ENCODE results near the gene RNASE8.
A peak's percentile ranks its signal among the peaks of the same experiment; 100 is the strongest.

RNASE8 gene

DNA sequence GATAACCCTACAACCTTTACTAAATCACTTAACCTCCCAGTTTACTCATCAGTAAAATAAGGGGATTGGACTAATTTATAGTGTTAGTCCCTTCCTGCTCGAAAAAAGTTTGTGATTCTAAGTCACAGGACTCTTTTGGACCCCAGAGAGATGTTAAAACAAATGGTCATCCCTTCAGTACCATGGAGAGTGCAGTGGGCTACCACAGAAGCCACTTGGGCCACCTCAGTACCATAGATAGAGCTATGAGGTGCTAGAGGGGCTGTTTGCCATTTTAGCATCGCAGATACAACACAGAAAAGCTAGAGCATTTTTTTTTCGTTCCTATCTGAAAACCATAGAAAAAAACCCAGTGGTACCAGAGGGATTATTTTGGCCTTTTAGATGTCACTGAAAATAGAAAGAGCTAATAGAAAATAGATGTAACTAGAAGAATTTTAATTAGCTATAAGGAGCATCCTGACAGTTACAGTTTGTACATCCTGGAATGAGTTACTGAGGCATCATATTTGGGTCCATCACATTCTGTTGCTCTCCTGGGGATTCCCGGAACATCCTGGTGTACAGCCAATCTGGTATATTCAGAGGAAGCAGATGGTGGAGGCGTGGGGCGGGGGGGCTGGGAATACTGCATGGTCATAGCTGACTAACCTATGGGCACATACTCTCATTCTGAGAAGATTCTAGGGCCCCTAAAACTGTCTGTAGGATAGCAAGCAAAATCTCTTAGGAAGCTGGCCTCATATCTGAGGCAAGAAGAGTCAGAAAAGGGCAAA is 38.0 kb downstream of the RNASE8 start:
- no peaks in the 10 kb centered on the region for H3K9me3 ChIP-seq
- TF ChIP-seq, protein P1, sequence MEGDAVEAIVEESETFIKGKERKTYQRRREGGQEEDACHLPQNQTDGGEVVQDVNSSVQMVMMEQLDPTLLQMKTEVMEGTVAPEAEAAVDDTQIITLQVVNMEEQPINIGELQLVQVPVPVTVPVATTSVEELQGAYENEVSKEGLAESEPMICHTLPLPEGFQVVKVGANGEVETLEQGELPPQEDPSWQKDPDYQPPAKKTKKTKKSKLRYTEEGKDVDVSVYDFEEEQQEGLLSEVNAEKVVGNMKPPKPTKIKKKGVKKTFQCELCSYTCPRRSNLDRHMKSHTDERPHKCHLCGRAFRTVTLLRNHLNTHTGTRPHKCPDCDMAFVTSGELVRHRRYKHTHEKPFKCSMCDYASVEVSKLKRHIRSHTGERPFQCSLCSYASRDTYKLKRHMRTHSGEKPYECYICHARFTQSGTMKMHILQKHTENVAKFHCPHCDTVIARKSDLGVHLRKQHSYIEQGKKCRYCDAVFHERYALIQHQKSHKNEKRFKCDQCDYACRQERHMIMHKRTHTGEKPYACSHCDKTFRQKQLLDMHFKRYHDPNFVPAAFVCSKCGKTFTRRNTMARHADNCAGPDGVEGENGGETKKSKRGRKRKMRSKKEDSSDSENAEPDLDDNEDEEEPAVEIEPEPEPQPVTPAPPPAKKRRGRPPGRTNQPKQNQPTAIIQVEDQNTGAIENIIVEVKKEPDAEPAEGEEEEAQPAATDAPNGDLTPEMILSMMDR (IDR thresholded peaks at IDR 0.05; ENCODE audit: low read depth, low read length): no peak
- H3K36me3 ChIP-seq: peaks cover 22% of the 10 kb centered on the region
- H3K4me3 ChIP-seq (ENCODE audit: low read depth, low read length): no peak overlapping the region
- no peak for DNase-seq
- H3K27me3 ChIP-seq: no peaks in the 10 kb centered on the region
- H3K4me1 ChIP-seq: peaks cover 37% of the 10 kb centered on the region

DNA sequence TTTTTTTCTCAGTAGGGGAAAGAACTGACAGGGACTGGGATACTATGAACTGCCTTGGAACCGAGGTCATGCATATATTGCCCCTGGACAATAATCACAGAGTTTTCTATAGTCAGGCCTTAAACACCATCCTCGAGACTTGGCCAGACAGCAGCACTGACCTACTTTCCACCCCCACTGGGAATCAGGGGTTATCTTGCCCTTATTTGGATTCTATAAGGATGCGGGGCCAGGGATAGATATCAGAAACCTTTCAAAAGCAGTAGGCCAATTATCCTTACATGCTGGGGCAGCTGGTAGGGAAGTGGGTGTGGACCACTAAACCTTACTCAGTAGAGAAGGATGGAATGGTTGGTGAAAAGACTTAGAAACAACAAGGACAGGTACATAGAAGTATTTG is 38.8 kb downstream of the RNASE8 start:
- peaks cover 37% of the 10 kb centered on the region for H3K4me1 ChIP-seq
- TF ChIP-seq, protein P1 (IDR thresholded peaks at IDR 0.05; ENCODE audit: low read depth, low read length): no peak
- H3K36me3 ChIP-seq: peaks cover 14% of the 10 kb centered on the region
- no peaks in the 10 kb centered on the region for H3K27me3 ChIP-seq
- no peak overlapping the region for H3K4me3 ChIP-seq (ENCODE audit: low read depth, low read length)
- H3K9me3 ChIP-seq: no peaks in the 10 kb centered on the region
- no peak for DNase-seq

DNA sequence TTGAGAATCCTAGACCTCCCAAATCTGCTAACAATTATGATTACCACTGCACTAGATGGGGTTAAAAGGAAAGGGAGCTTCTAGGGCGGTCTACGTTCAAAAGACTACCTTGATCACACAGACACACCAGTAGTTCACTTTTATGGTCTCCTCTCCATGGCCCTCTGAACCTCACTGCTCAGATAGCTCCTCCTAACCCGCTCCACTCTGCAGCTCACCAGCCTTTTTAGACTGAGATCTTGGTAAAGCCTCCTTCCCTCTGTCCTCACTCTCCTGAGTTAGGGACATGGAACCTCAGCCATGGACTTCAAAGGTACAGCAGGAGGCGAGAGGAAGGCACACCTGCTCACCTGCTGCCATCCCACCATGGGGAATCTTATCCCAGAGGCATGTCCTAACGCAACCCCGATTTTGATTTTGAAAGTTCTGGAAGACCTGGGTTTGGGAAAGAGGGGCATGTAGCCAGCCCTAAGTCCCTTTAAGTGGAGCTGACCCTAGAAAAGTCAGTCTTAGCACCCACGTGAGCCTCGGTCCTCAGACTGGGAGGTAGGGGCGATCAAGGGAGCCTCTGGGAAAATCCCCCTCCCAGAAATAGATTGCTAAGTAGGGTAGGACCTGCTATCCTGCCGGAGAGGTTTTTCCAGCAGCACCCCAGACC is 39.5 kb downstream of the RNASE8 start:
- H3K27me3 ChIP-seq: no peaks in the 10 kb centered on the region
- H3K4me1 ChIP-seq: peaks cover 37% of the 10 kb centered on the region
- H3K4me3 ChIP-seq (ENCODE audit: low read depth, low read length): peak overlapping the region; percentile 30; the same call in 1 of the 2 replicates
- TF ChIP-seq, protein P1 (IDR thresholded peaks at IDR 0.05; ENCODE audit: low read depth, low read length): no peak
- H3K9me3 ChIP-seq: no peaks in the 10 kb centered on the region
- no peak for DNase-seq
- H3K36me3 ChIP-seq: peaks cover 8% of the 10 kb centered on the region

DNA sequence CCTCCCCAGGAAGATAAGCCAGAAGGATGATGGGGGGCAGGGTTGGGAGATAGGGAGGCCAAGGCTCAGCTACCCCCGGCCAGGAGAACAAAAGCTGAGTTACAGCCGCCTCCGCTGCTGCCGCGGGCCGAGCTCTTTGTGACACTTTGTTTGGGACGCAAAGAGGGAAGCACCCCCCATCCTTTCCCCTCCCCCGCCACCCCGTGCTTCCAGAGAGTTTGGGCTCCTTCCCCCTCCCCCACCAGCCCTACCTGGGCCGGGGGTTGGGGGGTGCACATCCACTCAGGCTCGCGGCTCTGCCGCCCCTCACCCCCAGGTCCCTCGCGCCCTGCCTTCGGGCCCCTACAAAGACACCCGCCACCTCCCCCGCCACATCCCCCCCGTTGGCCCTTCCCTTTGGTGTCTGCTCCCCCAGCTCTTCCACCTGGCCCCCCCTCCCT is 40.0 kb downstream of the RNASE8 start:
- DNase-seq: no peak
- peak overlapping the region; percentile 30; the same call in 1 of the 2 replicates for H3K4me3 ChIP-seq (ENCODE audit: low read depth, low read length)
- TF ChIP-seq, protein P1 (IDR thresholded peaks at IDR 0.05; ENCODE audit: low read depth, low read length): no peak
- peaks cover 38% of the 10 kb centered on the region for H3K4me1 ChIP-seq
- peaks cover 3% of the 10 kb centered on the region for H3K36me3 ChIP-seq
- H3K9me3 ChIP-seq: no peaks in the 10 kb centered on the region
- H3K27me3 ChIP-seq: no peaks in the 10 kb centered on the region

DNA sequence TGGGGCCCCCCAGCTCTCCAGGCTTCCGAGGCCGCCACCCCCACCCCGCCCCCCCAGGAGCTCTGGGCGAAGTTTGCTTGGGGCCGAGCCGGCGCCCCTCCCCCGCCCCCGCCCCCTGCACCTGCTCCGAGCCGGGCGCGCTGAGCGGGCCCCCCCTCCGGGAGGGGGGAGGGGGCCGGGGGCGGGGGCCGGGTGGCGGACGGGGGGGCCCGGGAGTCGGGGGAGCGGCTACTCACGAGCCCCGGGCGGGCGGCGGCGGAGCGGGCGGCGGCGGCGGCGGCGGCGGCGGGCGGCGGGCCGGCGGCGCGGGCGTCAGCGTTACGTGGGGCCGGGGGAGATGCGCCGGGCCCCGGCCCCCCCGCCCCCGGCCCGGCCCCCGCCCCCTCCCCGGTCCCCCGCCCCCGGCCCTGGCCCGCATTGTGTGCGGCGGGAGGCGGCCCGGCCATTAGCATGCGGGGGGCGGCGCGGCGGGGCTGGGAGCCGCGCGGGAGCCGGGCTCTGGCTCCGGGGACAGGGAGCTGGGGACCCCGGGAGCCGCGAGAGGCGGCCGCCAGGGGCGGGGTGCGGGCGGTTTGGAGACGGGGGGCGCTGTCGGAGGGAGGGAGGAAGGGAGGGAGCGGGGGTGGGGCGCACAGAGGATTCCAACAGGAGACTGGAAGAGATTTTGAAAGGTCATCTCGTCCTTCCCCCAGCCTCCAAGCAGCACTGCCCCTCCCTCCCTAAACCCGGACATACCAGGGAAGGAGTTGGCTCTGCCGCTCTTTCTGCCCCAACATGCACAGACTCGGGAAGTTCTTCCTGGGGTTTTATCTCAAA is 40.7 kb downstream of the RNASE8 start, which contains the start of gene ZNF219:
Gene ZNF219 (minus strand): TSS at position 580 of the 816 bp plus-strand sequence. CDS start 5,064 bp downstream, outside the sequence.
- H3K4me3 ChIP-seq (ENCODE audit: low read depth, low read length): peak within 1 kb of the TSS; percentile 82
- H3K4me1 ChIP-seq: peaks cover 40% of the 10 kb centered on the region
- TF ChIP-seq, protein P1 (IDR thresholded peaks at IDR 0.05; ENCODE audit: low read depth, low read length): no peak
- no peaks in the 10 kb centered on the region for H3K27me3 ChIP-seq
- H3K9me3 ChIP-seq: no peaks in the 10 kb centered on the region
- DNase-seq: peak; percentile 48
- no peaks in the 10 kb centered on the region for H3K36me3 ChIP-seq
